Activated CD4-positive, alpha-beta T cell treated with anti-CD3 and anti-CD28 coated beads, Interleukin-2, amount 50 U/mL, for 16 hours (primary cell): ENCODE measurements around the gene TNS3.
A peak's percentile ranks its signal among the peaks of the same experiment; 100 is the strongest.
"Not testable (repeated sequence)": the region's sequence is repeated elsewhere in the genome, so short reads cannot be mapped to it uniquely, and the experiment has no call there.

ENCODE experiments used
- DNase-seq: peaks from one replicate; pipeline ENCODE4 v3.0.0-alpha.2; 2020

The TNS3 gene

GRCh38 chr7:47482013-47482875 is 99.7 kb downstream of the TNS3 start:
- DNase-seq = peak; percentile 5

GRCh38 chr7:47481541-47482012 is 100.3 kb downstream of the TNS3 start:
- no peak for DNase-seq

DNA sequence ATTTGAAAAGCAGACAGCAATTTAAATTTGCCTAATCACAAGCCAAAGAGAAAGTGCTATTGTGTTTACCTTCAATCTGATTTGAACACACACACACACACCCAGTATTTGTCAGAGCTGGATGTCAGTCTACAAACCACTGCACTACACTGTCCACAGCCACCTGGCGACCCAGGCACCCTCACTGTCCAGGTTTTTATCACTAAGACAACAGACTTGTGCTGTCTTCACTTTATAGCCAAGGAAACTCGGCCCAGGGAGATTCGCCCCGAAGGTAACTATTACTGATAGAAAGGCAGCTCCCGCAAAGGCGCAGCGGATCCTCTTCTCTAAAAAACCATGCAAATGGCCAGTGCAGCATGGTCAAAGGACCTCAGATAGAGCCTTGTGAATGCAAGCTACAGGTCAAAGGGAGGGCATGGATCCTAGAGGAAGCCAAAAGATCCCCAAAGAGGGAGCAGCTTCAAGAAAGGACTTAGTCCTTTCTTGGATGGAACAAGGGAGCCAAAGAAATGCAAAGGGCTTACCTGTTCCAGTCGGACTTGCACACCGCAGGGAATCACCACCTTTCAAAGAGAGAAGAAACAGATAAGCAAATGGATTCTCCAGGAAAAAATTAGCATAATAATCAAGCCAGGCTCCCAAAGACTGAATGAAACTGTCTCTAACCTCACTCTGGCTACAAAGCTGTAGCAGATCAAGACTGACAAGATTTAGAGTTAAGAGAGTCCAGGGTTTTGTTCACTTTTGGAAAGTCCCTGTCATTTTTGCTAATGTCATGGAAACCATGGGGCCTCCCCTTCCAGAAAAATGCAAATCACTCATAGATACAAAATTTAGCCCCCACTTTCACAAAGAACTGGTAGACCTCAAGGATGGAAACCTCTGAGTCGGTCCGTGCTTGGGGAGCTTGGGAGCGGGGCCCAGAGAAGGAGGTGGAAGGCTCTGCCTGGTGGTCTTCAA is 101.1 kb downstream of the TNS3 start:
- peak; percentile 12 for DNase-seq

GRCh38 chr7:47479821-47480575 is 101.9 kb downstream of the TNS3 start:
- no peak for DNase-seq

DNA sequence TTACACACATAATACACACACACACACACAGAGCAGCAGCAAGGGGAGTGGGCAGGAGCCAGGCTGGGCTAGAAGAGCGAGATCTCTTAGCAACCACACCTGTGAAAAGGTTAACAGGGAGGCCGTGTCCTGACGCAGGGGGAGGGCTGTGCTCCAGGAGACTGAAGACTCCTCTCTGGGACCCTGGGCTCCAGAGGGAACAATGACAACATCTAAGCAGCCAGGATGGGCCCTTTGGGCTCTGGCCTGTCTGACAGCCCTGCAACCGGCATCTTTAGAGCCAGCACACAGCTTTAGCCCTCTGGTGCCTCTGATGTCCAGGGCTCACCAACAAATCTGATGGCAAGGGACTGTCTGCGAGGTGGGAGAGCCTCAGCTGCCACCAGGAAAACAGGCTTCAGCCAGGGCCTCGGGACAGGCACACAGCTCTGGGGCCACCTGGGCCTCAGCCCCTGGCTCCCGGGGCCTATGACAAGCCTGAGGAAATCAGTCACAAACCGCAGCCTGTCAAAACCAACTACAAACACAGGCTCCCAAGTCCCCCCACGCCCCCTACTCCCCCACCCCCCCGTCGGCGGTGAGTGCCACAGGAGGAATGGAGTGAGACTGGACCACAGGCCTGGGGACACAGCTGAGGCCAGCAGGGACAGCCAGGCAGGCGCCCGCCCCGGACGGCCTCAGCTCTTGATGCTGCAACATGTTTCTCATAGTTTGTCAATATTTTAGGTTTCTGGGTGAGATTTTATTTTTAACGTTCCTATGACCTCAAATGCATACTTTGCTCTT is 102.8 kb downstream of the TNS3 start:
- DNase-seq = no peak

- no peak for DNase-seq
Observed at GRCh38 chr7:47478017-47478344, 103.9 kb downstream of the TNS3 start.

GRCh38 chr7:47477191-47478016 is 104.5 kb downstream of the TNS3 start:
- no peak for DNase-seq

DNA sequence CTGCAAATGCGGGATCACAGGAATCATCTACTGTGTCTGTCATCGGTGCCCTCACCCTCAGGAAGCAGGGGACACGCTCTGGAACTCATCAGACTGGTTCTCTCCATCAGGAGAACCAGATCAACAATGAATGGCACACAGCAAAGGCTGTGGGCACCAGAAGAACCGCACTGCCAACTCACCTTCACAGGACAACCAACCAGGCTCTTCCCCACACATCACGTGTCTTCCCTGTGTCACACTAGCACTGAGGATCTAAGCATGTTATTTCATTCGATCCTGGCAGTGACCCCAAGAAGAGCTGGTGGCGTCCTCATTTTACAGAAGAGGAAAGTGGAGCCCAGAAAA is 106.1 kb downstream of the TNS3 start:
- DNase-seq = no peak

- DNase-seq = peak; percentile 17
Observed at GRCh38 chr7:47474937-47475879, 106.7 kb downstream of the TNS3 start.

GRCh38 chr7:47474211-47474936 is 107.5 kb downstream of the TNS3 start:
- no peak for DNase-seq

- DNase-seq = no peak
Observed at GRCh38 chr7:47473499-47474210, 108.3 kb downstream of the TNS3 start.

GRCh38 chr7:47472444-47473157 is 109.3 kb downstream of the TNS3 start:
- no peak for DNase-seq

DNA sequence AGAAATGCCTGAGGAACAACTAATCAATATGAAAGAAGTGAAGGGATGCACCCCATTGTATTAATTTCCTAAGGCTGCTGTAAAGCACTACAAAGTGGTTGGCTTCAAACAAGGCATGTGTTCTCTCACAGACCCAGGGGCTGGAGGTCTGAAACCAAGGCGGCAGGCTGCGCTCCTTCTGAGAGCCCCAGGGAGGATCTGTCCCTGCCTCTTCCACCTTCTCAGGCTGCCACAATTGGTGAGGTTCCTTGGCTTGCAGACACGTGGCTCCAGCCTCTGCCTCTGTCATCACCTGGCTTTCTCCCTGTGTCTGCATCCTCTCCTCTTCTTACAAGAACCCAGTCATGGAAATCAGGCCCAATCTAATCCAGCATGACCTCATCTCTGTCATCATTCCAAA is 110.1 kb downstream of the TNS3 start:
- no peak for DNase-seq

GRCh38 chr7:47471358-47471703 is 110.6 kb downstream of the TNS3 start:
- DNase-seq = no peak

DNA sequence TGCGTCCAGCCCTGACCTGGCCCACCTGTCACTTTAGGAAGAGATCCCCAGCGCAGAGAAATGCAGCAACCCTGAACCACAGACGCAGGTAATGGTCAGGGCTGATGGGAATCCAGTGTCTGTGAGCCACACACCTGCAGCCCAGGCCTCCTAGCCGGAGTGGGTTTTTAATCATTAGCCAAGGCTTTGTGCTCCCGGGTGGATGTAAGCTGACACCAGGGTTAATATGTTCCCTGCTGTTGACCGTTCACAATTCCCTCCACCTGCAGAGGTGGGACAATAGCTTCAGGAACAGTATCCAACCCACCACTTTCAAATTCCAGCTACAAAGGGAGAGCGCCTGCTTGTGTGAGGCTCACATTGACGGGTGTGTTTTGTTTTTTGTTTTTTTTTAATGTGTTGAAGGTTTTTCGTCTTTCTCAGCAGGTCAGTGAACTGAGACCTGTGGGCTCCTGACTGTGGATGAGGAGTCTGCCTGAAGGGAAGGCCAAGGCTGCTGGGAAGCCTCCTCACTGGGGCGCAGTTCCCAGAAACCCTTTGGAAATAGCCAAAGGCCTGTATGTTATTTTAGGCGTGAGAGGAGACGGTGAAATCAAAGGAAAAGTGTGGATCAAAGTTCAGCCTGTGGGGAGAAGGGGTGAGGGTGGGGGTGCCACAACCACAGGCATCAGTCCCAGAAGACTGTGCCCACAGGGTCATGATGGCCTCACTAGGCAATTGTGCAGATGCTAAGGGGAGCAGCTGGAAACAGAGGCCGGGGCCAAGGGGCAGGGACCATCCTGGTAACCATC is 111.1 kb downstream of the TNS3 start:
- no peak for DNase-seq

GRCh38 chr7:47469846-47470245 is 112.1 kb downstream of the TNS3 start:
- DNase-seq = not testable (repeated sequence)

DNA sequence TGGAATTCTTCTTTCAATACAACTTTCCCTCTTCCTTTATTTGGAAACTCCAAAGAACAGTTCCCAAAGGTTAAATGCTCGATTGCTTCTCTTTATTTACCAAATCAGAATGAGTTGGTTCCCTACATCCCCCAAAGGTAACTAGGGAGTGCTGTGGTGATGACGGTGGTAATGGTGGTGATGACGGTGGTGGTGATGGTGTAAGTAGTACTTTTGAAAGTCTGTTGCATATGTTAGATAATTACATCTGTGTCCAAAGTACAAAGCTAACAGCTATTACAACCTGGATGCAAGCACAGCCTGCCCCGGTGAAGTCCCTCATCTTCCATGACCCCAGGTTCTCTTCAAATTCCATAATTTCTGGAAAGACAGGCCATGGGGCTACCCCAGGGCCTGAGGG is 115.1 kb downstream of the TNS3 start:
- no peak for DNase-seq
